ENCODE data around the gene TNIK. TPM values are rescaled to one million over a fixed set of nuclear protein-coding genes. Genes with fewer than 3 reads are reported as not detected.
A peak's percentile ranks its signal among the peaks of the same experiment; 100 is the strongest.

The TNIK gene
- 10 to 100 TPM; 83.5 to 99.6 TPM for total RNA-seq
- 39.3 TPM for polyA plus RNA-seq (ENCODE audit: insufficient read depth, low read depth, low replicate concordance)
- long read RNA-seq, donor 1, partial matches to known transcripts: 0 of 1 reads
- long read RNA-seq, donor 1, other reads (novel, unspliced or antisense): 0 of 1 reads
- long read RNA-seq, donor 2: 0 reads

- intact Hi-C loops (cut with DNase I; ENCODE audit: low total_unique reads): no loop called here
- no peaks in the 10 kb centered on the region for H3K27me3 ChIP-seq
- WGBS, 2 donors: 0% methylated on average over 4 to 55 of the region's 55 CpGs
These were observed at the start of gene TNIK for GRCh38 chr3:171459942-171460724. Gene TNIK (minus strand): TSS chr3:171460405. CDS start chr3:171460063, 342 bp downstream.

GRCh38 chr3:171508676-171509075, 48.5 kb upstream of the TNIK start:
- DNase-seq: no peak
- Histone ChIP-seq H3K36me3 (ENCODE audit: low read depth, missing control alignments) (no peaks in the 10 kb centered on the region), H3K9me3 (no peaks in the 10 kb centered on the region), H3K4me1 (no peaks in the 10 kb centered on the region), H3K27me3 (no peaks in the 10 kb centered on the region), H3K27ac (no peak overlapping the region), H3K4me3 (no peak overlapping the region)
- TF ChIP-seq CTCF (IDR thresholded peaks at IDR 0.05) (no peak), POLR2A (IDR thresholded peaks at IDR 0.05) (no peak)
- WGBS, 2 donors: 94% methylated on average over 2 of the region's 2 CpGs
- intact Hi-C loops (cut with DNase I; ENCODE audit: low total_unique reads): no loop called here

More at GRCh38 chr3:171459942-171460724, at the start of gene TNIK:
- Histone ChIP-seq H3K36me3 (ENCODE audit: low read depth, missing control alignments) (no peaks in the 10 kb centered on the region), H3K4me3 (peak within 1 kb of the TSS; percentile 59 to 76), H3K9me3 (no peaks in the 10 kb centered on the region), H3K27ac (peak within 1 kb of the TSS; percentile 42 to 75), H3K4me1 (peaks cover 5% of the 10 kb centered on the region)
- TF ChIP-seq POLR2A (IDR thresholded peaks at IDR 0.05) (no peak), CTCF (IDR thresholded peaks at IDR 0.05) (no peak)
- peak; percentile 98 for DNase-seq

- H3K27me3 ChIP-seq: no peaks in the 10 kb centered on the region
- no peak for DNase-seq
- H3K9me3 ChIP-seq: no peaks in the 10 kb centered on the region
- intact Hi-C loops (cut with DNase I; ENCODE audit: low total_unique reads): no loop called here
- no peak for TF ChIP-seq POLR2A (IDR thresholded peaks at IDR 0.05)
- no peak for TF ChIP-seq CTCF (IDR thresholded peaks at IDR 0.05)
- H3K27ac ChIP-seq: no peak overlapping the region
- H3K36me3 ChIP-seq (ENCODE audit: low read depth, missing control alignments): no peaks in the 10 kb centered on the region
- H3K4me3 ChIP-seq: no peak overlapping the region
- no peaks in the 10 kb centered on the region for H3K4me1 ChIP-seq
- 44 to 54% methylated on average over 3 of the region's 3 CpGs for WGBS, 2 donors
These were observed 48.0 kb upstream of the TNIK start for GRCh38 chr3:171508206-171508605.

GRCh38 chr3:171506743-171507319, 46.6 kb upstream of the TNIK start:
- intact Hi-C loops (cut with DNase I; ENCODE audit: low total_unique reads): no loop called here
- Histone ChIP-seq H3K36me3 (ENCODE audit: low read depth, missing control alignments) (no peaks in the 10 kb centered on the region), H3K27me3 (no peaks in the 10 kb centered on the region), H3K9me3 (no peaks in the 10 kb centered on the region), H3K4me3 (no peak overlapping the region), H3K4me1 (no peaks in the 10 kb centered on the region), H3K27ac (no peak overlapping the region)
- no peak for DNase-seq
- 85 to 89% methylated on average over 5 of the region's 5 CpGs for WGBS, 2 donors
- TF ChIP-seq CTCF (IDR thresholded peaks at IDR 0.05) (no peak), POLR2A (IDR thresholded peaks at IDR 0.05) (no peak)
